Measurements from ENCODE around the gene CHERP.
A peak's percentile ranks its signal among the peaks of the same experiment; 100 is the strongest.

The CHERP gene

DNA sequence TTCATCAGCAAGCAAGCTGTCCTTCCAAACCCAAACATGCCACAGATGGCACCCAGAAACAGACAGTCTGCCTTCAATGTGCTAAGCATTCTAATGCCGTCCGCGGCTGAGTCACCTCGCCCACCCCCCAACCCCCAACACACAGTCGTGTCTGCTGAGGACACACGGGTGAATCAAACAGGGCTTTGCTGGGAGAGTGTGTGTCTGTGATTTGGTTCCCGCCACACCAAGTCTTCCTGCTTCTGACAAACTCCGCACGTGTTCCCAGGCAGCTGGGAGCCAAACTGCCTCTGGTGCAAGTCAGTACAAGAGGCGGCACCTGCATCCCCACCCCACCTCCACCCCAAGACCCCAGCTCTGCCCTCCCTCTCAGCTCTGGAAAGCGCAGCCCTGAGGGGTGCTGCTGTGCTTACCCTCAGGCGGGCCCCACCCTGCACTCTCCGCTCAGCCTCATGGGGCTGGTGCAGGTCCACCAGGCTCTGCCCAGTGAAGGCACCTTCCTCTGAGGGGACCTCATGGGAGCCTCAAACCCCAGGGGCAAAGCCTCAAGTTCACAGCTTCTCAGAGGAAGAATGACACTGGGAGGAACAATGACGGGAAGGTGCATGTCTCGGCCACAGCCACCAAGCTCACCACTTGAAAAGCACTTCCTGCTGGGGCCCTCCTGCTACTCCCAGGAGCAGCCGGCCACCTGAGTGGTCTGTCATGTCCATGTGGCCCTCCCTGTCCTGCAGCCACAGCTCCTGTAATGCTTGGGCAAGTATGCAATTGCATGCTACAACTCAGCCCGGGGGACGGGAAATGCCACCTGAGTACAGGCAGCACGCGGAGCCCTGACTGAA lies 45.0 kb upstream of the CHERP start:
- peaks cover 29% of the 10 kb centered on the region for H3K79me2 ChIP-seq (ENCODE audit: insufficient read depth, low read length)
- H3K36me3 ChIP-seq (ENCODE audit: insufficient read depth, low read length) = no peaks in the 10 kb centered on the region
- H3K9ac ChIP-seq (ENCODE audit: low read length) = peak overlapping the region; percentile 92
- no peaks in the 10 kb centered on the region for H3K27me3 ChIP-seq (ENCODE audit: insufficient read depth, low read length)
- H2AFZ ChIP-seq (ENCODE audit: low read length) = no peak overlapping the region
- peak overlapping the region; percentile 100 for H3K27ac ChIP-seq (ENCODE audit: low read depth, low read length, poor library complexity, severe bottlenecking)
- H3K9me3 ChIP-seq (ENCODE audit: low read length) = no peaks in the 10 kb centered on the region
- H3K9me2 ChIP-seq (ENCODE audit: low read depth, low read length) = no peaks in the 10 kb centered on the region
- peak overlapping the region; percentile 72 for H3K4me2 ChIP-seq (ENCODE audit: low read length)
- H3K4me1 ChIP-seq (ENCODE audit: insufficient read depth, low read length, severe bottlenecking) = peaks cover 99% of the 10 kb centered on the region
- H3F3A ChIP-seq (ENCODE audit: insufficient read depth, low read length) = no peaks in the 10 kb centered on the region; the same call in 1 of the 2 replicates
- peak overlapping the region; percentile 72 for H3K4me3 ChIP-seq (ENCODE audit: low read depth, low read length, poor library complexity, severe bottlenecking)
- TF ChIP-seq EZH2 (IDR thresholded peaks at IDR 0.05; ENCODE audit: borderline replicate concordance, low read length) = no peak
- TF ChIP-seq, protein P1, sequence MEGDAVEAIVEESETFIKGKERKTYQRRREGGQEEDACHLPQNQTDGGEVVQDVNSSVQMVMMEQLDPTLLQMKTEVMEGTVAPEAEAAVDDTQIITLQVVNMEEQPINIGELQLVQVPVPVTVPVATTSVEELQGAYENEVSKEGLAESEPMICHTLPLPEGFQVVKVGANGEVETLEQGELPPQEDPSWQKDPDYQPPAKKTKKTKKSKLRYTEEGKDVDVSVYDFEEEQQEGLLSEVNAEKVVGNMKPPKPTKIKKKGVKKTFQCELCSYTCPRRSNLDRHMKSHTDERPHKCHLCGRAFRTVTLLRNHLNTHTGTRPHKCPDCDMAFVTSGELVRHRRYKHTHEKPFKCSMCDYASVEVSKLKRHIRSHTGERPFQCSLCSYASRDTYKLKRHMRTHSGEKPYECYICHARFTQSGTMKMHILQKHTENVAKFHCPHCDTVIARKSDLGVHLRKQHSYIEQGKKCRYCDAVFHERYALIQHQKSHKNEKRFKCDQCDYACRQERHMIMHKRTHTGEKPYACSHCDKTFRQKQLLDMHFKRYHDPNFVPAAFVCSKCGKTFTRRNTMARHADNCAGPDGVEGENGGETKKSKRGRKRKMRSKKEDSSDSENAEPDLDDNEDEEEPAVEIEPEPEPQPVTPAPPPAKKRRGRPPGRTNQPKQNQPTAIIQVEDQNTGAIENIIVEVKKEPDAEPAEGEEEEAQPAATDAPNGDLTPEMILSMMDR (IDR thresholded peaks at IDR 0.05; ENCODE audit: low read length) = no peak
- H4K20me1 ChIP-seq (ENCODE audit: insufficient read depth, low read length) = no peaks in the 10 kb centered on the region

DNA sequence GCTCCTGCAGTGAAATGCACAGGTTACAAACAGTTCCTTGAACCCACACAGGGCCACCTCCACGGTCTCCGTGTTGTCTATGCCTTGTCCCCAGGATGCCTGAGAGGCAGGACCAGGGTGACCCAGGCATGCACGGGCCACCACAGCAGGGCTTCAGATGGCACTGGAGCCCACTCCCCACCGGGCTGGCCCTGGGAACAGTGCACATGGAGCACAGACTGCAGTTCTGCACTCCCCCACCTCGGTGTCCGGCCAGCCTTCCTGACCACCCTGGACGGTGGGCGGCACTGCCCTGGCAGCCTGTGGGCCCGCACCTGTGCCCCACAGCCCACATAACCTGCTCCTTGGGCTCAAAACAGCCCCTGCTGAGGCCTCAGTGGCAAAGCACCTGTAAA lies 44.2 kb upstream of the CHERP start:
- no peak overlapping the region for H2AFZ ChIP-seq (ENCODE audit: low read length)
- no peaks in the 10 kb centered on the region for H3K36me3 ChIP-seq (ENCODE audit: insufficient read depth, low read length)
- H3K4me3 ChIP-seq (ENCODE audit: low read depth, low read length, poor library complexity, severe bottlenecking) = peak overlapping the region; percentile 72
- H3K27ac ChIP-seq (ENCODE audit: low read depth, low read length, poor library complexity, severe bottlenecking) = peak overlapping the region; percentile 100
- no peaks in the 10 kb centered on the region for H3K27me3 ChIP-seq (ENCODE audit: insufficient read depth, low read length)
- H3K4me1 ChIP-seq (ENCODE audit: insufficient read depth, low read length, severe bottlenecking) = peaks cover 99% of the 10 kb centered on the region
- H3F3A ChIP-seq (ENCODE audit: insufficient read depth, low read length) = no peaks in the 10 kb centered on the region; the same call in 1 of the 2 replicates
- no peaks in the 10 kb centered on the region for H4K20me1 ChIP-seq (ENCODE audit: insufficient read depth, low read length)
- no peak for TF ChIP-seq EZH2 (IDR thresholded peaks at IDR 0.05; ENCODE audit: borderline replicate concordance, low read length)
- TF ChIP-seq, protein P1 (IDR thresholded peaks at IDR 0.05; ENCODE audit: low read length) = no peak
- peak overlapping the region; percentile 92 for H3K9ac ChIP-seq (ENCODE audit: low read length)
- H3K79me2 ChIP-seq (ENCODE audit: insufficient read depth, low read length) = peaks cover 26% of the 10 kb centered on the region
- H3K9me3 ChIP-seq (ENCODE audit: low read length) = no peaks in the 10 kb centered on the region
- peak overlapping the region; percentile 72 for H3K4me2 ChIP-seq (ENCODE audit: low read length)
- H3K9me2 ChIP-seq (ENCODE audit: low read depth, low read length) = no peaks in the 10 kb centered on the region

DNA sequence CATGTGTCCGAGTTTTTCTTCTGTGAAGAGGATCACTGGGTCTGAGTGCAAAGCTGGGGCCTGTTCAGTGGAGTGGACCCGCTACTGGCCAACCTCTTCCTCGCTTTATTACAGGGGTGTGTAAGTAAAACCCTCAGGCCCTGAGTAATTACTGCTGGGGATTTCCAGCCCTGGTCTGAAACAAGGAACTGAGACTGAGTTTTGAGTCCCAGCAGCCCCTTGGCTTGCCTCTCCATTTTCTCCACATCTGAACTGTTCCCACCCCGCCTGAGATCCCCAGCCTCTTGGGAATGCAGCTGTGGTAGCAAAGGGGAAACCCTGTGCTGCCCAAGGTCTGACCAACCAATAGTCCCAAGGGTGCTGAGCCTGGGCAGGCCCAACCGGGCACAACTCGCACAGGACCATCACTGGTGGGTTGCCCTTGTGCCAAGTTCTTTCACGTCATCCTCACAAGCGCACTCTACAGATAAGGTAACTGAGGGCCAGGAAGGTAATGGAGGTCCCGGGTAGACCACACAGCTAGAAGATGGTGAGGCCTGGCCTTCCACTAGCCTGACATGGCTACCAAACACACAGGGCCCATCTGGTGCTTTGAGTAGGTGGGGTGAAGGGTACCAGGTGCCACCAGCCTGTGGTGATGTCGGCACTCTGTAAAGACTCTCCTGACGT lies 43.7 kb upstream of the CHERP start:
- H3K27ac ChIP-seq (ENCODE audit: low read depth, low read length, poor library complexity, severe bottlenecking) = peak overlapping the region; percentile 100
- no peaks in the 10 kb centered on the region for H3K9me2 ChIP-seq (ENCODE audit: low read depth, low read length)
- peaks cover under 1% of the 10 kb centered on the region; the same call in 1 of the 2 replicates for H3K36me3 ChIP-seq (ENCODE audit: insufficient read depth, low read length)
- peak overlapping the region; percentile 72 for H3K4me2 ChIP-seq (ENCODE audit: low read length)
- H2AFZ ChIP-seq (ENCODE audit: low read length) = no peak overlapping the region
- peak overlapping the region; percentile 72 for H3K4me3 ChIP-seq (ENCODE audit: low read depth, low read length, poor library complexity, severe bottlenecking)
- H3K79me2 ChIP-seq (ENCODE audit: insufficient read depth, low read length) = peaks cover 31% of the 10 kb centered on the region
- H3K9ac ChIP-seq (ENCODE audit: low read length) = peak overlapping the region; percentile 92
- TF ChIP-seq, protein P1 (IDR thresholded peaks at IDR 0.05; ENCODE audit: low read length) = no peak
- no peak for TF ChIP-seq EZH2 (IDR thresholded peaks at IDR 0.05; ENCODE audit: borderline replicate concordance, low read length)
- no peaks in the 10 kb centered on the region; the same call in 1 of the 2 replicates for H3F3A ChIP-seq (ENCODE audit: insufficient read depth, low read length)
- no peaks in the 10 kb centered on the region for H4K20me1 ChIP-seq (ENCODE audit: insufficient read depth, low read length)
- no peaks in the 10 kb centered on the region for H3K27me3 ChIP-seq (ENCODE audit: insufficient read depth, low read length)
- H3K4me1 ChIP-seq (ENCODE audit: insufficient read depth, low read length, severe bottlenecking) = peaks cover 98% of the 10 kb centered on the region
- no peaks in the 10 kb centered on the region for H3K9me3 ChIP-seq (ENCODE audit: low read length)
